ENCODE data around the gene EGLN3.

DNA sequence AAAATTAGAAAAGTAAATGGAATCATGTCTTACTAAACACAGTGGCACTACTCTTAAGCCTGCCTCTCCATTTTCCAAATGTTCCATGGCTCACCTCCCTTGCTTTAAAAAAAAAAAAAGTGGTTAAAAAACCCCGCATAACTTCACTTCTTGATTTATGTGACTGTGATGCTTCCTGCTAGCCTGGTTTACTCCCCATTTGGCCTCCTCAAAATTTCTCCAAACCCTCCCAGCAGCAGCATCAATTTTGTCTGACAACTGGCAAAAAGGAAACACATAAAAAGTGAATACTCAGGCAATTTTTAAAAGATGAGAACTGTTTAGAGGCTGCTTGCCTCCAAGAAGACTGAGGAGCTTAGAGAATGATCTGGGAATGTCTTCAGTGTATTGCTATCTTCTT lies 17.8 kb upstream of the EGLN3 start:
- TF ChIP-seq, protein P1, sequence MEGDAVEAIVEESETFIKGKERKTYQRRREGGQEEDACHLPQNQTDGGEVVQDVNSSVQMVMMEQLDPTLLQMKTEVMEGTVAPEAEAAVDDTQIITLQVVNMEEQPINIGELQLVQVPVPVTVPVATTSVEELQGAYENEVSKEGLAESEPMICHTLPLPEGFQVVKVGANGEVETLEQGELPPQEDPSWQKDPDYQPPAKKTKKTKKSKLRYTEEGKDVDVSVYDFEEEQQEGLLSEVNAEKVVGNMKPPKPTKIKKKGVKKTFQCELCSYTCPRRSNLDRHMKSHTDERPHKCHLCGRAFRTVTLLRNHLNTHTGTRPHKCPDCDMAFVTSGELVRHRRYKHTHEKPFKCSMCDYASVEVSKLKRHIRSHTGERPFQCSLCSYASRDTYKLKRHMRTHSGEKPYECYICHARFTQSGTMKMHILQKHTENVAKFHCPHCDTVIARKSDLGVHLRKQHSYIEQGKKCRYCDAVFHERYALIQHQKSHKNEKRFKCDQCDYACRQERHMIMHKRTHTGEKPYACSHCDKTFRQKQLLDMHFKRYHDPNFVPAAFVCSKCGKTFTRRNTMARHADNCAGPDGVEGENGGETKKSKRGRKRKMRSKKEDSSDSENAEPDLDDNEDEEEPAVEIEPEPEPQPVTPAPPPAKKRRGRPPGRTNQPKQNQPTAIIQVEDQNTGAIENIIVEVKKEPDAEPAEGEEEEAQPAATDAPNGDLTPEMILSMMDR (IDR thresholded peaks at IDR 0.05): no peak
- no peak for TF ChIP-seq POLR2A (IDR thresholded peaks at IDR 0.05)
